ENCODE data around the gene VSIG8.
A peak's percentile ranks its signal among the peaks of the same experiment; 100 is the strongest.

The VSIG8 gene

DNA sequence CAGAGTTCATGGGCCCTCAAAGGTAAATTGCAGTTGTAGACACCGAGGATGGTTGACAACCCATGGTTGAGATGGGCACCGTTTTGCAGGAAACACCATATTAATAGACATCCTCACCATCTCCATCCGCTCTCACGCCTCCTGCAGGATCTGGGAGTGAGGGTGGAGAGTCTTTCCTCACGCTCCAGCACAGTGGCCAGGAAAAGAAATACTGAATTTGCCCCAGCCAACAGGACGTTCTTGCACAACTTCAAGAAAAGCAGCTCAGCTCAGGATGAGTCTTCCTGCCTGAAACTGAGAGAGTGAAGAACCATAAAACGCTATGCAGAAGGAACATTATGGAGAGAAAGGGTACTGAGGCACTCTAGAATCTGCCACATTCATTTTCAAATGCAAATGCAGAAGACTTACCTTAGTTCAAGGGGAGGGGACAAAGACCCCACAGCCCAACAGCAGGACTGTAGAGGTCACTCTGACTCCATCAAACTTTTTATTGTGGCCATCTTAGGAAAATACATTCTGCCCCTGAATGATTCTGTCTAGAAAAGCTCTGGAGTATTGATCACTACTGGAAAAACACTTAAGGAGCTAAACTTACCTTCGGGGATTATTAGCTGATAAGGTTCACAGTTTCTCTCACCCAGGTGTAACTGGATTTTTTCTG lies 26.5 kb downstream of the VSIG8 start:
- Mint-ChIP-seq H3K36me3 (ENCODE audit: low read depth) (peaks cover 2% of the 10 kb centered on the region), H3K27me3 (no peaks in the 10 kb centered on the region), H3K4me3 (no peak overlapping the region), H3K9me3 (no peaks in the 10 kb centered on the region), H3K27ac (no peak overlapping the region), H3K4me1 (ENCODE audit: low read depth) (peaks cover 16% of the 10 kb centered on the region)
- DNase-seq, result no peak

DNA sequence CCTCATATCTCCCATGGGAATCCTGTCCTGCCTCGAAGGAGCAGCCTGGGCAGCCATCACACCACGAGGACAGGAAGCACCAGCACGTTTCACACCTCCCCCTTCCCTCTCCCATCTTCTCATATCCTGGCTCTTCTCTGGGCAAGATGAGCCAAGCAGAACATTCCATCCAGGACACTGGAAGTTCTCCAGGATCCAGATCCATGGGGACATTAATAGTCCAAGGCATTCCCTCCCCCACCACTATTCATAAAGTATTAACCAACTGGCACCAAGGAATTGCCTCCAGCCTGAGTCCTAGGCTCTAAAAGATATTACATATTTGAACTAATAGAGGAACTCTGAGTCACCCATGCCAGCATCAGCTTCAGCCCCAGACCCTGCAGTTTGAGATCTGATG lies 27.1 kb downstream of the VSIG8 start:
- H3K27me3 Mint-ChIP-seq, result no peaks in the 10 kb centered on the region
- no peak for DNase-seq
- no peak overlapping the region for H3K27ac Mint-ChIP-seq
- H3K36me3 Mint-ChIP-seq (ENCODE audit: low read depth), result peaks cover 2% of the 10 kb centered on the region
- H3K4me3 Mint-ChIP-seq, result no peak overlapping the region
- H3K9me3 Mint-ChIP-seq, result no peaks in the 10 kb centered on the region
- peaks cover 17% of the 10 kb centered on the region for H3K4me1 Mint-ChIP-seq (ENCODE audit: low read depth)

DNA sequence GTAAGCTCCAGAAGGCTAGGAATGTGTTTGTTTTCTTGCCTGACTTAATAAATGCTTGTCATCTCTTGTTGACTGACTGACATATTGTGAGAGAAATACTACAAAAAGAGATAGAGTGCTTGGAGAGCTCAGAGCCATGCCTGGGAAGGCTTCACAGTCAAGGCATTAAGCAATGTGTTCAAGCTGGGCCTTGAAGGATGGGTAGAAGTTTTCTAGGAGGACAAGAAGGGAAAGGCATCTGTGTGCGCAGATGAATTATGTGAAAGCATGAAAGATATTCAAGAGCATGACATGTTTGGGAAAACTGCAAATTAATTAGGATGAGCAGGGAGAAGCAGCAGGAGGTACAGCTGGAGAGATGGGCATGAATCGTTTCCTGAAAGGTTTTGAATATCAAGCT lies 30.1 kb downstream of the VSIG8 start:
- no peaks in the 10 kb centered on the region for H3K9me3 Mint-ChIP-seq
- H3K36me3 Mint-ChIP-seq (ENCODE audit: low read depth), result peaks cover 2% of the 10 kb centered on the region
- H3K27ac Mint-ChIP-seq, result no peak overlapping the region
- no peaks in the 10 kb centered on the region for H3K27me3 Mint-ChIP-seq
- no peak overlapping the region for H3K4me3 Mint-ChIP-seq
- H3K4me1 Mint-ChIP-seq (ENCODE audit: low read depth), result peaks cover 23% of the 10 kb centered on the region
- DNase-seq, result no peak

DNA sequence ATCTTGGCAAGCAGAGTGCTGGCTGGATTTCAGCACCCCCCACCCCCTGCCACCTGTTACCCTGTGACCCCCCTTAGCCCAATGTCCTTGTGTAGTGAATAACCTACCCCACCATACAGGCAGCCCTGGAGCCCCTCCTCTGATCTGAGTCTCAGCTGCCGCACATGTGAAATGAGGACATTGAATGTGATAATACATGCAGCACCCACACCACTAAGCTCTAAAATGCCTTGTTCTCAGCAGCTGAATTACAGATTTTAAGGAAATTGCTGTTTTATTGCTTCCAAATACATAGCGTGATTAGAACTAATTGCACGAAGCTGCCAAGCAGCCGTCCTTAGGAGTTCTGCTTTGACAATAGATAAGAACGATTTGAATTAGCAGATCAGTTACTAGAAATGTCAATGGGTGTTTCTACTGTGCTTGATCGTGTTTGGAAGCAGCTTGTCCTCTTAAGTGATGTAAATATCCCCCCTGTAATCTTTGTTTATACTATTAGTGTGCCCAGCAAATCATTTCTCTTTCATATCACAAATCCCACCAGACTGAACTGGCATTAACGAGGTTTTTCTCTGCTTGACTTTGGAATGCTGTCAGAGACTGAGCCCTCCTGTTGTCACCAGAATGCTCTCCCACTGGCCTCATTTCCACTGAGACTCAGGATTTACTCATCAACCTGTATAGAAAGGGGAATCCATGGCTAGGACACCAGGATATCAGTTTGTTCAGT lies 30.9 kb downstream of the VSIG8 start:
- H3K36me3 Mint-ChIP-seq (ENCODE audit: low read depth), result peaks cover 4% of the 10 kb centered on the region

DNA sequence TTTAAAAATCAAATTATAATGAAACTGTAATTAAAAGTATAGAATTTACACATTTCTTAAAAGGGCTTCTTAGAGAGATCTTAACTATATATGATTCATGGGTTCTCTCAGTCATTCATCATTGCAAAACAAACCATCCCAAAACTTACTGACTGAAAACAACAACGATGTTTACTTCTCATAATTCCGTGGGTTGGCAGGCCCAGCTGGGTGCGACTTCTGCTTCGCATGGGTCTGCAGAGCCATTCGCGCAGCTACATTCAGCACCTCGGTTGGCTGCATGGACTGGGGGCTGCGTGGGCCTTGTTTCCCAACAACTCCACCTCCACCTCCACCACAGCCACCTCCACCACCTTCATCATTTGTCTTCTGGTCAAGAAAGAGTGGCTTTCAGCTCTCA lies 31.7 kb downstream of the VSIG8 start:
- Mint-ChIP-seq H3K4me1 (ENCODE audit: low read depth) (peaks cover 39% of the 10 kb centered on the region), H3K36me3 (ENCODE audit: low read depth) (peaks cover 3% of the 10 kb centered on the region), H3K27ac (no peak overlapping the region), H3K27me3 (no peaks in the 10 kb centered on the region), H3K9me3 (peaks cover 4% of the 10 kb centered on the region), H3K4me3 (no peak overlapping the region)
- no peak for DNase-seq

More for the DNA sequence above, 30.9 kb downstream of the VSIG8 start:
- Mint-ChIP-seq H3K27ac (no peak overlapping the region), H3K9me3 (peaks cover 4% of the 10 kb centered on the region), H3K4me1 (ENCODE audit: low read depth) (peaks cover 30% of the 10 kb centered on the region), H3K4me3 (no peak overlapping the region), H3K27me3 (no peaks in the 10 kb centered on the region)
- DNase-seq, result no peak

DNA sequence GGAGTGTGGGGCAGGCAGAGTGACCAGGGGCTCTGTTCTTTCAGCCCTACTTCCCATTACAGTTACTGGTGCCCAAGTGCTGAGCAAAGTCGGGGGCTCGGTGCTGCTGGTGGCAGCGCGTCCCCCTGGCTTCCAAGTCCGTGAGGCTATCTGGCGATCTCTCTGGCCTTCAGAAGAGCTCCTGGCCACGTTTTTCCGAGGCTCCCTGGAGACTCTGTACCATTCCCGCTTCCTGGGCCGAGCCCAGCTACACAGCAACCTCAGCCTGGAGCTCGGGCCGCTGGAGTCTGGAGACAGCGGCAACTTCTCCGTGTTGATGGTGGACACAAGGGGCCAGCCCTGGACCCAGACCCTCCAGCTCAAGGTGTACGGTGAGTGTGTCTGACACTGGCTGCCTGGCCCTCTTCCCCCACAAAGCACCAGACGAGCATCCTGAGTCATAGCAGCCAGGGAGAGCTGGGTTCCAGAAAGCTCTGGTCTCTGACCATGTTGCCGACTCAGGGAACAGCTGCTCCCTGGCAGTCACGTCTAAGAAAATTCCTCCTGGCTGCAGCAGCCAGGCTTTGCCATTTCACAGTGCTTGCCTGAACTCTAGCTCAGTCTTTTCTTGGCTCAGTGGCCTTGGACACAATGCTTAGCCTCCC lies 32.5 kb downstream of the VSIG8 start:
- DNase-seq, result no peak
- H3K9me3 Mint-ChIP-seq, result peaks cover 4% of the 10 kb centered on the region
- peaks cover 47% of the 10 kb centered on the region for H3K4me1 Mint-ChIP-seq (ENCODE audit: low read depth)

DNA sequence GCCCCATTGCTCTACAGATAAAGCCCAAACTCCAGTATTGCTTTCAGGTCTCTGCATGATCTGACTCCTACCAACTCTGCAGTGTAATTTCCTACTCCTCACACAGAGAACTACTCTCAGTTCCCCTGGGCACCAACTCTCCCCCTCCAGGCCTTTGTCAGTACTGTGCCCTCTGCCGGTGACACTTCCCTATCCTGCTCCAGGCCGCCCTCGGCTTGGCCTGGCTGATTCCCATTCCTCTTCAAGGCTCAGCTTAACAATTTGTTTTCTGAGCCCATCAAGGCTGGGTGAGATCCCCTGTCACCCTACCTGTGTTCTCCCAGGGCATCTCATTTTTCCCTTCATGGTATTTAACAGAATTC lies 33.2 kb downstream of the VSIG8 start:
- peaks cover 3% of the 10 kb centered on the region for H3K36me3 Mint-ChIP-seq (ENCODE audit: low read depth)
- peaks cover 4% of the 10 kb centered on the region for H3K9me3 Mint-ChIP-seq
- no peaks in the 10 kb centered on the region for H3K27me3 Mint-ChIP-seq
- no peak overlapping the region for H3K27ac Mint-ChIP-seq
- peaks cover 52% of the 10 kb centered on the region for H3K4me1 Mint-ChIP-seq (ENCODE audit: low read depth)
- no peak overlapping the region for H3K4me3 Mint-ChIP-seq
- DNase-seq, result no peak

More for the DNA sequence above, 32.5 kb downstream of the VSIG8 start:
- peaks cover 3% of the 10 kb centered on the region for H3K36me3 Mint-ChIP-seq (ENCODE audit: low read depth)
- no peaks in the 10 kb centered on the region for H3K27me3 Mint-ChIP-seq
- H3K27ac Mint-ChIP-seq, result no peak overlapping the region
- H3K4me3 Mint-ChIP-seq, result no peak overlapping the region

DNA sequence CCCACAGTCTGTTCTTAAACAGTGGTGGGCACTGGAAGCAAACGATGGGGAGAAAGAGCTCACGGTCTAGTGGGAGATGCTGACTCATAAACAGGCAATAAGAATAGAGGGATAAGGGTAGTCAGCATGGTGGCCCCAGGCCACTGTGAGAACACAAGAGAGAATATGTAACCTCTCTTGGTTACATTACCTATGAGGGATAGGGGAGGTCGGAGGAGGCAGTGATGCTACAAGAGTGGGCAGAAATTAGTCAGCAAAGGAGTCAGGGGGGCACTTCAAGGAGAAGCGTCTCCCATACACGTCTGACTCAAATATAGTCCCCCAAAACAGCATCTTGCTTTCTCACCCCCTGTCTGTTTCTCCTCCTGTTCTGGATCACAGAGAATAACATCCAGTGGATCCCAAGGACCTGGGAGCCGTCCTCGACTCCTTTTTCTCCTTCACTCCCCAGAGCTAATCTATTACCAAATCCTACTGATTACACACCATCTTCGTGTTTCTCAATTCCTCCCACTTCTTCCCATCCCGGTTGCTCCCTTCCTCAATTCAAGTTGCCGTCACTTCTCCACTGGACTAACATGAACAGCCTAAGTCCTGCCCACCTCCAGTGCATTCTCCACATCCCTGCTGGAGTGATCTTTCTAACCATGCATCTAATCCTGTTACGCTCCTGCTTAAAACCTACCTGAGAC lies 33.7 kb downstream of the VSIG8 start:
- Mint-ChIP-seq H3K4me1 (ENCODE audit: low read depth) (peaks cover 54% of the 10 kb centered on the region), H3K36me3 (ENCODE audit: low read depth) (peaks cover 3% of the 10 kb centered on the region), H3K4me3 (no peak overlapping the region), H3K9me3 (peaks cover 4% of the 10 kb centered on the region), H3K27me3 (no peaks in the 10 kb centered on the region), H3K27ac (no peak overlapping the region)
- no peak for DNase-seq

DNA sequence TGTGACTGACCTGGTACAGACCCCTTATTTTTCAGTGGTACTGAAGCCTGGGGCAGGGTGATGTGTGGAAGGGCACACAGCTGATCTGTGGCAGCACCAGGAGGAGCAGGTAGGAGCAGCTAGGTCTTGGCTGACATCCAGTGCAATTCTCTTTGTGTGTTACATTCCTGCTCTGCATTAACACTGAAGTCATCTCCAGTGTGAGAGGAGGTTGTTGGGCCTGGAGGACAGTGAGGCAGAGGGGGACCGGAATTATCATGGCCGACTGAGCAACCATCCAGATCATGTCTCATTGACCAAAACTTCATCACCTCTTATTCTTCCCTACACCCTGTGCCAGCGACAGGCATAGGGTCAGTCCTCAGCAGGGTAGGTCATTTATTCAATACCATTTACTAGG lies 34.3 kb downstream of the VSIG8 start:
- Mint-ChIP-seq H3K4me1 (ENCODE audit: low read depth) (peaks cover 54% of the 10 kb centered on the region), H3K4me3 (no peak overlapping the region), H3K36me3 (ENCODE audit: low read depth) (peaks cover 3% of the 10 kb centered on the region), H3K27me3 (no peaks in the 10 kb centered on the region), H3K27ac (peak overlapping the region; percentile 36), H3K9me3 (peaks cover 4% of the 10 kb centered on the region)
- DNase-seq, result no peak

DNA sequence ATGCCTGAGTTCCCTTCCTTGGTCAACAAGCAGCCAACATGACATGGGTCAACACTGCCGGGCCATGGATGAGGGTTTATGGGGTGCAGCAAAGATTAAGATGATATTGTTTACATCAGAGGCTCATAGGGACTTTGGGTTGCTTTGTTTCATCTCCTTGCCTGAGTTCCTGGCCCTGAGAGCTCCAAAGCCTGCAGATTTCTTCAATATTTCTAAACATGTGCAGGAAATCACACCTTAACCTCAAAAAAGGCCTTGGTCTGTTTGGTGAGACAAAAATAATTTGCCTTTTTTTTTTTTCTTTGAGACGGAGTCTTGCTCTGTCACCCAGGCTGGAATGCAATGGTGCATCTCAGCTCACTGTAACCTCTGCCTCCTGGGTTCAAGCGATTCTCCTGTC lies 34.9 kb downstream of the VSIG8 start:
- H3K36me3 Mint-ChIP-seq (ENCODE audit: low read depth), result peaks cover 3% of the 10 kb centered on the region
- H3K4me1 Mint-ChIP-seq (ENCODE audit: low read depth), result peaks cover 54% of the 10 kb centered on the region
- H3K27ac Mint-ChIP-seq, result peak overlapping the region; percentile 19
- peaks cover 4% of the 10 kb centered on the region for H3K9me3 Mint-ChIP-seq
- no peak for DNase-seq
- no peaks in the 10 kb centered on the region for H3K27me3 Mint-ChIP-seq
- peak overlapping the region; percentile 8 for H3K4me3 Mint-ChIP-seq

DNA sequence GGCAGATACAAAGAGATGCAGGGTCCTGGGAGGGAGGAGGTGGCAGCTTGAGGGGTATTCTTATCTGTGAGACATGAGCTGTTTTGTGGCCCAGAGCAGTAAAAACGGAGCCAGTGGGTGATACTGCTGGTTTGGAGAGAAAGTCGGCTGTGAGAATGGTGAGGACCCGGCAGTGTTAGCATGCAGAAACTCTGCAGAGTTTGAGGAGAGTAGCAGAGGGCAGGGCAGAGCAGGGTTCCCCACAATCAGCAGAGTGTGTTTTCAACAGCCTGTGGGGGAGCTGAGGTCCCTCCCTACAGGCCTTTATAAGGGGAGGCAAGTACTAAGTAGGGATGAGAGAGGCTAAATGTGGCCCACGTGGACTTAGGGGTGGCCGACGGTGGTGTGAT lies 35.4 kb downstream of the VSIG8 start:
- Mint-ChIP-seq H3K27ac (peak overlapping the region; percentile 85), H3K27me3 (no peaks in the 10 kb centered on the region), H3K4me1 (ENCODE audit: low read depth) (peaks cover 54% of the 10 kb centered on the region), H3K36me3 (ENCODE audit: low read depth) (peaks cover 3% of the 10 kb centered on the region), H3K4me3 (peak overlapping the region; percentile 39), H3K9me3 (peaks cover 4% of the 10 kb centered on the region)
- DNase-seq, result no peak

DNA sequence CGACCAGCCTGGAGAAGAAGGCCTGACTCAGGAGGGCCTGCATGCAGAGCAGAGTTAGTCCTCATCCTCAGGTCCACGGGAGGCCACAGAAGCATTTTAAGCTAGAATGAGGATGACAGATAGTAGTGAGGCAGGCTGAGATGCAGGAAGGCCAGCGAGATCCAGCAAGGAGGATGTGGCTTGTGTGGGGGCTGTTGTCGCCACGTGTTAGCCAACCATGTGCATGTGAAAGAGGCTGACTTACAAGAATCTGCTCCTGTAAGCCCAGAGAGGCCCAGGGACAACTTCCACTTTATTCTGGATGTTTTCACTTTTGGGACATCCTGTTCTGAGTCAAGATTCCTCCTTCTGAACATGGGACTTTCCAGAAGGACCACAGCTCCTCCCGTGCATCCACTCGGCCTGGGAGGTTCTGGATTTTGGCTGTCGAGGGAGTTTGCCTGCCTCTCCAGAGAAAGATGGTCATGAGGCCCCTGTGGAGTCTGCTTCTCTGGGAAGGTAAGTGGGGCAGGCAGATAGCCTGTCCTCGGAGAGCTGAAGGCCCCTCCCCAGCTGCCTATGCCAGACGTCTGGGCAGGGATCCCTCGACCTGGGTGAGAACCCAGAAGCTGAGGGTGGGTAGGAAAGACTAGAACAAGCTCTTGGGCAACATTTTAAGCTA lies 35.9 kb downstream of the VSIG8 start, which contains the start of gene SLAMF8:
Gene SLAMF8 (plus strand): TSS at position 433 of the 661 bp plus-strand sequence. CDS start 26 bp downstream, at position 459.
- peaks cover 3% of the 10 kb centered on the region for H3K36me3 Mint-ChIP-seq (ENCODE audit: low read depth)
- peak within 1 kb of the TSS; percentile 85 for H3K27ac Mint-ChIP-seq
- H3K4me3 Mint-ChIP-seq, result peak within 1 kb of the TSS; percentile 39

DNA sequence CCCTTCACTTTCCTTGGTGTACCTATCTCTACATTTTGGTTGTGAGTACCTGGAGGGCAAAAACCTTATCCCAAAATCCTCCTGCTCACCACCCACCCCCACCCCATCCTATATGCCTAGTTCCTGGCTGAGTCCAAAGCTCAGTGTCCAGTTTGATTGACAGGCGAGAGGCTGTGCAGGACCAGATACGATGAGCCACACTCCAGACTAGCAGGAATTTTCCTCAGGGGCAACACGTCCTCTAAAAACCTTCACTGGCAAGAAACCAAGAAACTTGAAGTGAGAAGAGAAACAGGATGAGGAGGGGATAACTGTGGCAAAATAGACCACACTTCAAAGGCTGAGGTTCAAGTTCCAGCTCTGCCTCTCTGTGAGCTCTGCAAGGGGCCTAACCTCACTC lies 36.9 kb downstream of the VSIG8 start:
- H3K4me3 Mint-ChIP-seq, result no peak overlapping the region
- no peak overlapping the region for H3K27ac Mint-ChIP-seq
- H3K36me3 Mint-ChIP-seq (ENCODE audit: low read depth), result peaks cover 3% of the 10 kb centered on the region
- no peaks in the 10 kb centered on the region for H3K27me3 Mint-ChIP-seq
- no peak for DNase-seq
- H3K4me1 Mint-ChIP-seq (ENCODE audit: low read depth), result peaks cover 54% of the 10 kb centered on the region
- H3K9me3 Mint-ChIP-seq, result peaks cover 4% of the 10 kb centered on the region

More for the DNA sequence above, 35.9 kb downstream of the VSIG8 start, which contains the start of gene SLAMF8:
- peaks cover 4% of the 10 kb centered on the region for H3K9me3 Mint-ChIP-seq
- peak; percentile 66 for DNase-seq
- H3K27me3 Mint-ChIP-seq, result no peaks in the 10 kb centered on the region
- H3K4me1 Mint-ChIP-seq (ENCODE audit: low read depth), result peaks cover 54% of the 10 kb centered on the region

DNA sequence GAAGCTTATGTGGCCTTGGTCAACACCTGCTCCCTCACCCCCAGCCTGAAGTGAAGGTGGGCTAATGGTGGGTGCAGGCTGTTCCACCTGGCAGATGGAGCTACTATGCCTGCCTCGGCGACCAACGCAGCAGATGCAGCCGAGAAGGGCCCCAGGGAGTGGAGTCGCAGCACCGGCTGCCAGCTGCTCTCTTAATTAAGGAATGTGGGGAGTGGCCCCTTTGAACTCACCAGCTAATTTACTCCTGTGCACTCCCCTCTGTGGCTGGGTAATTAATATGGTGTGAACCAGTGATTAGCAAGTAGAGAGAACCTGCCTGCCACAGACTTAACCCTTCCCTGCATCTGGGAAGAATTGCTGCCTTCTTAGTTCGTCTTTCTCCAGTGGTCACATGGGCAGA lies 39.1 kb downstream of the VSIG8 start:
- Mint-ChIP-seq H3K27ac (no peak overlapping the region), H3K36me3 (ENCODE audit: low read depth) (peaks cover 3% of the 10 kb centered on the region), H3K4me1 (ENCODE audit: low read depth) (peaks cover 53% of the 10 kb centered on the region), H3K27me3 (no peaks in the 10 kb centered on the region), H3K4me3 (no peak overlapping the region), H3K9me3 (peaks cover 4% of the 10 kb centered on the region)
- DNase-seq, result no peak
